Measurements from ENCODE around the gene TRPM3.
"Not testable (repeated sequence)": the region's sequence is repeated elsewhere in the genome, so short reads cannot be mapped to it uniquely, and the experiment has no call there.

Gene TRPM3

DNA sequence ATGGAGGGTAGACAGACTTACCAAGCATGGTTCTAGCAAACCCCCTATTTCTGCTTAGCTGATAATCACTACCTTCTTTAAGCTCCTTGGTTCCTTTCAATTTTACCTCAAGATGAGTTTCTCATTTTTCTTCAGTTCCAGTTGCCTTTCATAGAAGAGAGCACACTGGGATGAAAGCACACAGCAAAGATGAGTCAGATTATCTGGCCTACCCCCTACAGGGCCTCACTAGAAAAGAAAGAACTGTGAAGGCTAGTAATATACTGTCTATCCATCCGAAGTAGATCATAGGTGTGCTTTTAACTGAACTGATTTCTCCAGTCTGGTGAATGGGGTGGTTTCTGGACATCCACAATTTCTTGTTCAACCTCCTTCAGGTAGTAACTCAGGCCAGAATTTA is 122.5 kb downstream of the TRPM3 start:
- no peak for DNase-seq (ENCODE audit: low read depth in 2 of 2)

DNA sequence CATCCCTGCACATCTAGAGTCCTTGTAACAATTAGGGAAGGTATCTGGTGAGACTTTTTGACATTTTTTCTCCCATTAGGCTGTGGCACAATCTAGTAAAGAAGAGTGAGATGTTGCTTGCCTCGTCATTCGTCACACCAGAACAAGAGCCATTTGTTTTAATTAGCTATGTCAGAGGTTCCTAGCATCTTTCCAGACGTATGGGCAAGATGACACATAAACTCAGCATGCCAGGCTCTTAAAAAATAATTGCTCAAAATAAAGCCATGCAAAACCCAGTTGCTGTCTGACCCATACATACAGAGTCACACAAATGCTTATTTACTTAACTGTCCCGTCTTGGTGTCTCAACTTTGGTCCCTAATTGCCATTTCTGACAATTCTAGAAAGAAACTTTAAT is 125.9 kb downstream of the TRPM3 start:
- no peak for DNase-seq (ENCODE audit: low read depth in 2 of 2)

DNA sequence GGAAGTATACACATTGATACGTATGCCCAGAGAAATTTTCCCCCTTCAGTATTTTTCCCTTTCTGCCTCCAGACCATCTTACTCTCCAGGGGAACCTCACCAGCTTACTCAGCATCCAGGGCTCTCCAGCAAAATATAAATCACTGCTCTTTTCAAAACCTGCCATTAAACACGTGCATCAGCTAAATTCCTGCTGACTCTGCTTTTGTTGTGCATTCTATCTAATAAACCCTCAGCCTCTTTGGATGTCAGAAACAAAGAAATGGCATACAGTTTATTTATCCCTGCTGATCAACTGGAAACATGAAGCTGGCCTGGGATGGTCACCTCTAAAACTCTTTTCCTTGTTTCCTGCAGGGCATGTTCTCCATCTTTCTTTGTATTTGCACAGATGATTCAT is 126.8 kb downstream of the TRPM3 start:
- no peak for DNase-seq (ENCODE audit: low read depth in 2 of 2)

DNA sequence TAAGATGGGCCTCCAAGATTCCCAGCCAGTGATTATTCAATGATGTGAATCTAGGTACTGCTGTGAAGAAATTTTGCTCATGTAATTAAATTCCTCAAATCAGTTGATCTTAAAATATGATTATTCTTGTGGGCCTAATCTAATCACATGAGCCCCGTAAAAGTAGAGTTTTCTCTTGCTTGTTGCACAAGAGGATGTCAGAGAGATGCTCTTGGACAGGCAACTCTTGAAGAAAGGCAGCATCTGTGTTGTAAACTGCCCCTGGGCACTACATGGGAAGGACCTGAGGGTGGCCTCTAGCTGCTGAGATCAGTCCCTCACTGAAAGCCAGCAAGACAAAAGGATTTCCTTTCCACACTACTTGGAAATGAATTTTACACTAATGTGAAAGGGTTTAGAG is 132.9 kb downstream of the TRPM3 start:
- no peak for DNase-seq (ENCODE audit: low read depth in 2 of 2)

DNA sequence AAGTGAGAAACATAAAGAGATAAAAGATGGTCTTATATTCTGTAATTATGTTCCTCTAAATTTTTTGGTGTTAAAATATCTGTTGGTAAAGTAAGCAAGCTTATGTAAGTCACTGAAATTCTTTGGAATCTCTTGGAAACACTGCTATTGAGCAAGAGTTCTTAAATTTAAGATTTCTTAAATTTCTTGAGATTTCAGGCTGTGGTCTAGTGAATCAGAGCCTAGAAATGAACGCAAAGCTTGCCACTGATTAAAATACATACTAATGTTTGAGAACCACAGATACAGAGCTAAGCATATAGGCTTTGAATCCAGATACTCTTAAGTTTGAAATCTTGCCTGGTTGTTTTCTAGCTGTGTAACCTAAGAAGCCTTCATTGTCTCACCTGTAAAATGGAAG is 133.4 kb downstream of the TRPM3 start:
- no peak for DNase-seq (ENCODE audit: low read depth in 2 of 2)

DNA sequence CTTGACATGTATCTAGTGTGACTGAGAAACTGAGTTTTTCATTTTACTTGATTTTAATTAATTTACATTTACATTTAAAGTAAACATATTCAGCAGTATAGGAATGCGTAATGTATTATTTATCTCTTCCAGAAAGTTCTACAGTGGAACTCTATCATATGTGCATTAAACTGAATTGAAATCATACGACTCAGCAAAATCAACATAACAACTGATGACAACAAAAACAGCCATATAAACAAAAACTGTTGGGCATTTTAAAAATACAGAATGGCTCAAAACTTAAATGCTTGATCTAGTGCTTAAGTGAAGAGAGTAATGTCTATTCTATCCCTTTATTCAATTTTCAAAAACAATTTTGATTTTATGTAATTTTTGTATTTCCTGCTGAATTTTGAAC is 134.4 kb downstream of the TRPM3 start:
- no peak for DNase-seq (ENCODE audit: low read depth in 2 of 2)

DNA sequence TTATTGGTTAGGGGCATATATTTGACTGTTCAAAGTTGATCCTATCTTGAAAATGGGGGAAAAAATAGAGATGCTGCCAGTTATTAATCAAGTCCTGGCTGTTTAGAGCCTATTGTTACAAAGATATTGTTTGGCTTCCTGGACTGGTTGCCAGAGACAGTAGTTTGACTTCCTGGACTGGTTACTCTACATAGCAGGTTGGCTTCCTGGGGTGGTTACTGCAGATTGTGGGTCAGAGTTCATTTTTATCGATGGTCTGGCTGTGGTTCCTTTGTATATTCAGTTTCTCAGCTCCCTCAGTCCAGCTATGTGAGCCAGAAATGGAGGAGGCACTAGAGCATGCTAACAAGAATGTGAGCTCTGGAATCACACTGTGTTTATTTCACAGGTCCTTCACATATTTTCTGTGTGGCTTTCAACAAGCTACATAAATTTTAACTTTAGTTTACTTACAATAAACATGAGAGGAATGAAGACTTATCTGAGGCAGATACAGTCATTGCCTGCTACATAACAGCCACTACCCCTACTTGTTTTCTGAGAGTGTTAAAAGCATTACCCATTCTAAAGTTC is 137.6 kb downstream of the TRPM3 start:
- DNase-seq (ENCODE audit: low read depth in 2 of 2): no peak

DNA sequence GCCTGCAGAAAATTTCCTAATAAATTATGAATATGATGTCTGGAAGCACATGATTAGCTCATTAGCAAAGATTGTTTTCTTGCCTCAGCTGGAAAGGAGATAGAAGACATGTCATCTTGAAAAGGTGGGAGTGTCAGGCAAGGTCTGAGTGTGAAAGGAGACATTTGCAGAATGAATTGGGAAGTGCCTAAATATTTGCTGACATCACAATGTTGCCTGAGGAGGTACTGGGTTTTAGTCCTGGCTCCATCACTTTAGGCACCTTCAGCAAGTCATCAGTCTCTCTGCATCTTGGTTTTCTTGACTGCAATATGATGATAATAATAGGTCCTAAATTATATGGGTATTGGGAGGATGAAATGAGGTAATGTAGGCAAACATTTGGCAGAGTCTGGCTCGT is 140.1 kb downstream of the TRPM3 start:
- no peak for DNase-seq (ENCODE audit: low read depth in 2 of 2)

DNA sequence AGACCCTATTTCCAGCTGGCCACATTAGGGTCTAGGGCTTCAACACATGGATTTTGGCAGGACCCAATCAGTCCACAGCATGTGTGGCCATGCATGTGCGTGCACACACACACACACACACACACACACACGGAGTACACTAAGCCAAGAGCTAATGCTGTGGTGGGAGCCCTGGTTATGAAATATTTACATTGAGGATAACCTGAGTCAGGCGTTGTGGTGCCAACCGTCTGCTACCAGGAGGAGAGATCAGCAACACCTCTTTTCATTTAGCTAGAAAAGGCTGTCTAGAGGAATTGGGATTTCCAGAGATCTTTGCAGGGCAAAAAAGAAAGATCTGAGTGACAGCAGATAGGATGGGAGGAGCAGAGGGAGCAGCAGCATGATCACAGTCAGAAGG is 141.5 kb downstream of the TRPM3 start:
- DNase-seq (ENCODE audit: low read depth in 2 of 2): no peak

DNA sequence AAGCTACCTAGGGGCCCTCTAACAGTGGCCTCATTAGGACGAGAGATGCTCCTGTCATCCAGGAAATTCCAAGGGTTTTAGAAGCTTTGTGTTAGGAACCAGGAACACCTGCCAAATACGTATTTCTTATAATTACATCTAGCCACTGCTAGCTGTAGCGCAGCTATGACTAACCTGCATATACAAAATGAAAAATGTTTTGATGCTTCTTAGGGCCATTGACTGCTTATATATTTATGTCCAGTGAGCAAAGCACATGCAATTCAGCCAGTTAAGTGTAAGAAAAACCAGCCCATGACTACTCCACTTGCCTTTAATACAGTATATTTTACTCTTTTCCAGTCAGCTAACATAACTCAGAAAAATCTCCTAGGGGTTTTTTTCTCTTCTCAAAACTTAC is 143.3 kb downstream of the TRPM3 start:
- no peak for DNase-seq (ENCODE audit: low read depth in 2 of 2)

DNA sequence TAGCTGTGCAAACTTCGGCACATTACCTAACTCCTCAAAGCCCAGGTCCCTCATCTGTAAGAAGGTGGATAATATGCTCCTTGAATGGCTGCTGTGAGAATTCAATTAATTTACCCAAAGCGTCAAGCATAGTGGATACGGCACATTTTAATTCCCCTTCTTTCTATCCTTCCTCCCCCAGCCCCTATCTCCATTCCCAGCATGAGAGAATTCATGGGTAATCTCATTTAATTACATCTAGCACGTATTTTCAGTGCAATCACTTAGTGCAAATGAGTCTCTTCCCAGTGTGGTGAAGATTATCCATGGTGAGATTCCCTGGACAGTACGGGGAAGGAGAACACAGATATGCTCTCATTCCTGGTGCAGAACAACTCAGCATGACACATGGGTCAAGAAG is 145.6 kb downstream of the TRPM3 start:
- no peak for DNase-seq (ENCODE audit: low read depth in 2 of 2)

DNA sequence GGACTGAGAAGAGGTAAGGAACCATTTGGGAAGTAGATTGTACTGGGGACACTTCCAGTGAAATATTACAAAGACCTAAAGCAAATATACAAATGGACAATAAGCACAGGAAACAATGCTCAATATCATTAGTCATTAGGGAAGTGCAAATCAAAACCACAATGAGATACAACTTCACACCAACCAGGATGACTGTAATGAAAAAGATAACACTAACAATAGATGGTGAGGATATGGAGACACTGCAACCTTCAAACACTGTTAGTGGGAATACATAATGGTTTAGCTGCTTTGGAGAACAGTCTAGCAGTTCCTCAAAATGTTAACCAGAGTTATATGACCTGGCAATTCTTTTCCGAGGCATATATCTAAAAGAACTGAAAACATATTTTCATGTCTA is 149.7 kb downstream of the TRPM3 start:
- DNase-seq (ENCODE audit: low read depth in 2 of 2): no peak

DNA sequence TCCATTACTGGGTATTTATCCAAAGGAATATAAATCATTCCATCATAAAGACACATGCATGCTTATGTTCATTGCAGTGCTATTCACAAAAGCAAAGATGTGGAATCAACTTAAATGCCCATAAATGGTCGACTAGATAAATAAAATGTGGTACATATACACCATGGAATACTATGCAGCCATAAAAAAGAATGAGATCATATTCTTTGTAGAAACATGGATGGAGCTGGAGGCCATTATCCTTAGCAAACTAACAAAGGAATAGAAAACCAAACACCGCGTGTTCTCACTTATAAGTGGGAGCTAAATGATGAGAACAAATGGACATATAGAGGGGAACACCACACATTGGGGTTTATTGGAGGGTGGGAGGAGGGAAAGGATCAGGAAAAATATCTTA is 155.0 kb downstream of the TRPM3 start:
- not testable (repeated sequence) for DNase-seq (ENCODE audit: low read depth in 2 of 2)

DNA sequence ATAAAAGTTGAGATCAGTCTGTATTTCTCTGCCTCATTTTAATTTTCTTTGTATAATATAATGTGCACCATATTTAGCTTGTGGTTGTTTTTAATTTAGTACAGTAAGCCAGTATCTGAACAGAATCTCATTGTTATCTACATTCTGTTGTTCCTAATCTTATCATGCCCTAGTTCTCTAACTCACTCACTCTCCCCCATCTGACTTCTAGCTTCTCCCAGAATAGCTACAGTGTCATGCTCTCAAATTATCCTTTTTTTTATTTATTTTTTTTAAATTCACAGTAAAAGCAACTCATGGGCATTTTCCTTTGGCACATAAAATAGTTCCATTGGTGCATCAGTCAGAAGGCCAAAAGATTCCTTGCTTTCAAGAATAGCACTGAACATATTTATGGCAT is 156.6 kb downstream of the TRPM3 start:
- no peak for DNase-seq (ENCODE audit: low read depth in 2 of 2)

DNA sequence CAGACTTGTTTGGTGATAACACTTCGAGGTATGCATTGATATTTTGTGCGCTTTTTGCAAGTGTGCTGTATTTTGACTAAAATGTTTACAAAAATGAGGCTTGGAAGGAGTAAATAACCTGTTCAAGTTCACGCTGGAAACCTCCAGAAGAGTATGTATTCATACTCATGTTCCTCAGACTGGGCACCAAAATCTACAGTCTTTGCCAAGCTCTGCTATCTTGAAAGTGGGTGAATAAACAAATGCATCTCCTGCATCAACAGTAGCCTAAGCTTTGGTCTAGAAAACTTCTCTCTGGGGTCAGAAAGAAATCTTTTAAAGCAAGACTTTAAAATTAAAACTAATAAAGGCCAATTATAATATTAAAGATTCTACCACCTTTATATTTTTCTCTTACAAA is 157.9 kb downstream of the TRPM3 start:
- no peak for DNase-seq (ENCODE audit: low read depth in 2 of 2)

DNA sequence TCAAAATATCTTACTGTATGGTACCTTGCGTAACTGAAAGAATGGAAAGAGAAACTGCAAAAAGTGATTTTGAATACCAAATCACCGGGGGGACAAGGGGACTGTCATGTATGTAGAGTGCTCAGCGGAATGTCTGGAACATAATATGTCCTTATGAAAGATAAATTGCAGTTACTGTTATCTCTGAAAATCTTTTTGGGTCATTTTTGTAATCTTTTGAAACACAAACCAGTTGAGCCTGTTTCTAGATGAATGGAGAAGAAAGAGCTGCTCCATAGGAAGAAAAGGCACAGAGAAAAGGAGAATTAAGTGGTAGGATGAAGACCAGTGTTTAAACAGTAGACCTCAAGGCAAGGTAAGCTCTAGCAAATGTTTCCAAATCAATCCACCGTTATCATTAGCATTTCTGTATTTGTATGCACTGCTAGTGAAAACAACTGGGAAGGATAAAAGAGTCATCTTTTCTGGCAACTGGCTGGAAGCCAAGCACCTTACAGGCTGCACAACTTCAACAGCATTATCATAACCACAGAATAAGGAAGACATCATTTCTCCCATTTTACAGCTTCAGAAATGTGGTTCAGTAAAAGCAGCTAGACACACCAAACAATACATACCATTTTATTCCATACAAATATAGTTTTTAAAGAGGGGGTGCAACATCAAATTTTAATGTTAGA is 158.5 kb downstream of the TRPM3 start:
- no peak for DNase-seq (ENCODE audit: low read depth in 2 of 2)

DNA sequence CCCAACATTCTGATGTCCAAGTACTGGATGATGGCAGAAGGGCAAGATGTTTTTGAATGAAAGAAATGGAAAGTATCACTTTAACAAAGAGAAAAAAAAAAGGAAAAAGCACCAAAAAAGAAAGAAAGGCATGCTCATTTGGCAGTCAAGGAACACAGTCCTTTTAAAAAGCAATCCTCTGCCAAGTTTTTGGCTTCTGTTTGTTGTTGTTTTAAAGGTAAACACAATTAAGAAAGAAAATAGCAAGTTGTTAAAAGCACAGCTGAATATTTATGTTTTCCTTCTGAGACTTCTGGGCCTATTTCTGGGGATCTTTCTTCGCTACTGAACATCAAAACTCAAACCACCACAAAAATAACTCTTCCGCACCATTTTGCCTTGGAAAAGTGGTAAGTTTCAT is 162.1 kb downstream of the TRPM3 start:
- no peak for DNase-seq (ENCODE audit: low read depth in 2 of 2)

DNA sequence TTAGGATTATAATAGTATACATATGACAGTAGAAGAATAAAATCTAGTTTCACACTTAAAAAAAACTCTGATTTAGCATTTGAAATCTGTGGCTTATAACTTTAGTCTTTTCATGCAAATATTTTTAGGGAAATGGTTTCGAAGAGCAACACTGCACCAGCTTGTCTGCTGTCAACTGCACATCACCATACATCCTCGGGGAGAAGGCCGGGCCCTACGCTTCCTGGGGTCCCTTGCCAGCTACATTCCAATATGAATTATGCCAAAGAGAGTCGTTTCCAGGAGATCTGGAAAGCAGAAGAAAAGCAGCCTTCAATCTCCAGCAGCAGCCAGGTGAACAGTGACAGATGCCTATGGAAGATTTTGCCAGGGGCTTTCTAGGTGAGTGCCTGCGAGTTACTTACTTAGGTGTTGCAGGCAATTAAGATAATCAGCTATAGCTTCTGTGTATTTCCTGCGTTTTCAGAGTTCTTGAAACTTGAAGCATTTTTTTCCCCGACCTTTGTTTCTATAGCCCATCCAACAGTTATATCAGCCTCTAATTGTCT is 166.8 kb downstream of the TRPM3 start:
- DNase-seq (ENCODE audit: low read depth in 2 of 2): no peak

DNA sequence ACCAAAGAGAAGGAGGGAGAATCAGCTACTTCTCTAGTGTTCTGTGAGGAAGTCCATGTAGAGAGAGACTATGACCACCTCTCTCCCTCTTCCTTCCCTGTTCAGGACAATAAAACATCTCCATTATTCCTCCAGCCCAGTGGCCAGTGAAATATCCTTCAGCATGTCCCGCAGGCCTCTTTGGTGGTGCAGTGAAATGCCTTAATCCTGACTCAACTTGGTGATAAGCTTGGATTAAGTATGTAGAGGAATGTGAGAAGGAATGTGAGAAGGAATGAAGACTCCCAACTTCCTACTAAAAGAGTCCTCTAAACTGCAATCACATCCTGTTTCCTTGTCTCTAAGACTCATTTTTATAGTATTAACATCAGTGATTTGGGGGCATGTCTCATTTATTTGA is 167.3 kb downstream of the TRPM3 start:
- DNase-seq (ENCODE audit: low read depth in 2 of 2): no peak

DNA sequence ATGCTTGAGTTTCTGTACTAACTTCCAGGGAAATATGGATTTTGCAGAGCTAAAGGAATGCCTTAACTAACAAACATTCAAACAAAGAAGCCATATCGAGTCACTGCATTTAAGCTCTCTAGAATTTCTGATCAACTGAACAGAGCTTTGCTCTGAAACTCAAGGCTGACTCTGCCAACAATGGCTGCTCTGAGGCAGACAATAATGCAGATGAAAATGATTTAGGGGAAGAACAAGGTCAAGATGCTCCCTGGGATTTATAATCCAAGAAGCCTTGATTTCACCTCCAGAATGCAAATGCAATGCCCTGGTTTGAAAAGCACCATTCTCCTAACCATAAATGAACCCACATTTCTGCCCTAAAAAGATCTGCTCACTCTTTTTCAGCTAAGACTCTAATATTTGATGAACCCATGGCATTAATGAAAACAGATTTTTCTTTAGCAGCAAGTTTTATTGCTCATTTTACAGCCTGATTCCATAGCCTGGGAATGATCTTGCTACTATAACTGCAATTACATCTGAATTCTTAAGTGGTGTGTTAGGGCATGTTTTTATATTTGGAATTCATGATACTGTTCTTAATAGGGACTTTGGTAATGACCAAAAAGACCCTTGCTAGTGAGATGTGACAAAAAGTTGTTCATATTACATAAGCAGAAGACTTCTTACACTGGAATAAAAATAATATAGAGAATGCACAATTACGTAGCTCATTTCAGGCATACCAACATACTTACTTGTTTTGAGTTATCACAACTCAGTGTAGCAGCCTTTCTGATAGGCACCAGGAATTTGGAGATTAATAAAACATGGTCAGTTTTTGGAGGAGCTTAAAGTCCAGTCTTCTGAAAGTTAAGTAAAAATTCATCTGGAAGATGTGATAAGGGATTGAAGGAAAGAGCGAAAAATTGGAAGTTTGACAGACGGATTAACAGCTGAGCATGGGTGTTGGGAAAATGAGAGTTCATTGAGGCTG is 169.4 kb downstream of the TRPM3 start:
- DNase-seq (ENCODE audit: low read depth in 2 of 2): no peak

DNA sequence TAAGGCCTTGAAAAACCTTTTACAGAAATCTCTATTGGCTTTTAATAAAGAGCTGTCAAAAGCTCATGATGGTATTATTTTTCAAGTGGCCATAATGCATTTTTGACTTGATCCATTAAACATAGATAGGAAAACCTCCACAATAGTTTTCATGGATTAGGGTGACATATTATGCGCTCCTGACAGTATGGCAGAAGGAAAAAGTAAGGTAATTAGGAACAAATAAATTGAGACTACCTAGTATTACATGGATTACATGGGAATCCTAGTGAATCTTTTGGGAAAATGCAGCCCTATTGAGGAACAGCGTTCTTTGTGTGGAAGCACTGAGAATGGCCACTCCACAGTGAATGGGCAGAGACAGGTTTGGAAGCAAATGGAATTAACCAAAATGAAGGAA is 171.2 kb downstream of the TRPM3 start:
- no peak for DNase-seq (ENCODE audit: low read depth in 2 of 2)

DNA sequence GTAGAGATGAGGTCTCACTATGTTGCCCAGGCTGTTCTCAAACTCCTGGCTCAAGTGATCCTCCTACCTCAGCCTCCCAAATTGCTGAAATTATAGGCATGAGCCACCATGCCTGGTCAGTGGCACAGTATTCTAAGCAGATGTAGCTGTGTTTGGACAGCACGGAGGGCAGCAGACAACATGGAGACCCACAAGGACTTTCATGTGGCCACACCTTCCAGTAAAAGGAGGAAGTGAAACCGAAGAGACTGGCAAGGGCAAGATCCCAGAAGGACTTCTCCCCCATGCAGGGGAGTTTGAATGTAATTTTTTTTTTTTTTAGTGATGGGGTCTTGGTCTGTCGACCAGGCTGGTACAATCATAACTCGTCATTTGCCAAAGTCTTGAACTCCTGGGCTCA is 172.2 kb downstream of the TRPM3 start:
- no peak for DNase-seq (ENCODE audit: low read depth in 2 of 2)

DNA sequence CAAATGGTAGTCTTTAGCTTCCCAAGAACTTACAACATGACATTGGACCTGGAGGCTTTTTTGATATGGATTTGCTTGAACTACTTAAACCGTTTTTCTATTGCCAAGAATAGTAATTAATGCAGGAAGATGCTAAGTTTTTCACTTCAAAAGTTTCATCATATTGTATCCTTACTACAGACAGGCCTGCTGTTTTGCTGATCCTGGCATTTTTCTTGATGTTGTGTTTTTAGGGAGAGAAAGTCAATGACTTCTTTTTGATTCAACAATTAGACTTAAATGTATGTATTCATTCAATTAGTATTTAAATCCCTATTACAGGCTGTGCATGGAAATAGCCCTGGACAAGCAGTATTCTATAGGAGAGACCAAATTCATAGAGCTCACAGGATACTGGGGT is 172.7 kb downstream of the TRPM3 start:
- DNase-seq (ENCODE audit: low read depth in 2 of 2): no peak
